ENCODE results near the gene JPH2.

- TF ChIP-seq CTCF (IDR thresholded peaks at IDR 0.05) (no peak), POLR2A (IDR thresholded peaks at IDR 0.05) (no peak)
These were observed 15.0 kb downstream of the JPH2 start for GRCh38 chr20:44171775-44172571.
